Measurements from ENCODE around the gene SERPINB6.

DNA sequence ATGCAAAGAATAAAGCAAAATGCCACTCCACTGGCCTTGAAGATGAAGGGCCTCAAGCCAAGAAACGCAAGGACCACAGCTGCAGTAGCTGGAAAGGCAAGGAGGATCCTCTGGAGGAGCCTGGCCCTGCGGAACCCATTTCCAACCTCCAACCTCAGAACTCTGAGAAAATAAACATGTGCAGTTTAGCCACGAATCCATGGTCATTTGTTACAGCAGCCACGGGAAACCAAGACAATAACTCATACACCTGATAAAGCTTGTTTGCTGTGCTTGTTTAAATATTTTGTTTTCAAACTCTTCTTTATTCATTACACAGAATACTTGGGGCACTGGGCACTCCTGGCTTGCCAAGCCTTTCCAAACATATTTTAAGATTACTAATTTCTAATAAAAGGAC, 10.4 kb downstream of the SERPINB6 start:
- TF ChIP-seq CTCF (optimal IDR thresholded peaks at IDR 0.05 in 1 of 3, IDR thresholded peaks at IDR 0.05 in 1 of 3, conservative IDR thresholded peaks at IDR 0.05 in 1 of 3; ENCODE audit: extremely low read depth in 1 of 3, insufficient read depth in 2 of 3, low read length in 3 of 3) (no peak), EZH2 (IDR thresholded peaks at IDR 0.05; ENCODE audit: low read length) (no peak)
